H1 (cell line): ENCODE measurements around the gene MRPS2. TPM values are rescaled to one million over a fixed set of nuclear protein-coding genes. Genes with fewer than 3 reads are reported as not detected.
A peak's percentile ranks its signal among the peaks of the same experiment; 100 is the strongest.
"Not testable (repeated sequence)": the region's sequence is repeated elsewhere in the genome, so short reads cannot be mapped to it uniquely, and the experiment has no call there.

Experiments
- CTCF ChIA-PET: fragments of 300-600 bp; sonication (Branson Sonifier 250); formaldehyde crosslinking; loops from one replicate; lab custom pipeline; 2021; ENCODE audit not compliant: partially characterized antibody; lab: Charles Lee
- POLR2A ChIA-PET: fragments of 300-600 bp; sonication (Branson Sonifier 250); formaldehyde crosslinking; loops from one replicate; lab custom pipeline; 2021; ENCODE audit warnings: inconsistent platforms; ENCODE audit not compliant: partially characterized antibody; lab: Charles Lee
- DNase-seq, 2 experiments: peaks; one replicate each; pipeline versions ENCODE4 v3.0.0 to v3.0.0-alpha.2; 2010 to 2022; ENCODE audit warnings: low spot score in 2 of 2, low read depth in 1 of 2, mixed read lengths in 1 of 2
- FAIRE-seq: peaks from 2 replicates; lab custom pipeline; 2011; peaks lifted over from hg19 to GRCh38; lab: Jason Lieb, UNC
- H2AFZ ChIP-seq: 2 replicates; pipeline ENCODE4 v1.8.1; 2012; ENCODE audit warnings: low read length, inconsistent platforms
- H2AK5ac ChIP-seq: 2 replicates; pipeline ENCODE4 v1.6.1; 2013; ENCODE audit warnings: low read depth, low read length
- H2BK120ac ChIP-seq: replicated peaks from 2 replicates; pipeline ENCODE3; 2013; ENCODE audit warnings: low read depth, low read length, inconsistent platforms
- H2BK12ac ChIP-seq: 2 replicates; pipeline ENCODE4 v1.6.1; 2013; ENCODE audit warnings: low read depth, low read length
- H2BK15ac ChIP-seq: 2 replicates; pipeline ENCODE4 v1.6.1; 2013; ENCODE audit warnings: low read length
- H2BK20ac ChIP-seq: 2 replicates; pipeline ENCODE4 v1.6.1; 2013; ENCODE audit warnings: low read length
- H2BK5ac ChIP-seq: 2 replicates; pipeline ENCODE4 v1.6.1; 2013; ENCODE audit warnings: low read depth, low read length
- H3K14ac ChIP-seq: 2 replicates; pipeline ENCODE4 v1.6.1; 2013; ENCODE audit warnings: inconsistent platforms; ENCODE audit not compliant: insufficient read length
- H3K18ac ChIP-seq: 2 replicates; pipeline ENCODE4 v1.6.1; 2013; ENCODE audit warnings: low read length; ENCODE audit errors: extremely low read depth
- H3K23ac ChIP-seq: 2 replicates; pipeline ENCODE4 v1.6.1; 2013; ENCODE audit warnings: inconsistent platforms; ENCODE audit not compliant: insufficient read length
- H3K23me2 ChIP-seq: 2 replicates; pipeline ENCODE4 v1.6.1; 2013; ENCODE audit warnings: low read depth, low read length
- H3K27ac ChIP-seq: 2 replicates; pipeline ENCODE4 v1.6.1; 2011; ENCODE audit warnings: low read depth, low read length, inconsistent platforms
- H3K27me3 ChIP-seq, 4 experiments: replicated peaks in 1 of 4; 1 replicate in 1 of 4; 2 replicates in 3 of 4; pipeline versions ENCODE4 v1.6.1 to v1.8.1; 2011 to 2013; ENCODE audit warnings: low read length in 3 of 4, mild to moderate bottlenecking in 3 of 4, inconsistent platforms in 2 of 4, mixed read lengths in 2 of 4, moderate library complexity in 1 of 4; ENCODE audit not compliant: control insufficient read depth in 3 of 4, insufficient read depth in 3 of 4; ENCODE audit errors: extremely low read depth in 1 of 4
- H3K36me3 ChIP-seq, 4 experiments: 2 replicates each; pipeline versions ENCODE4 v1.6.1 to v1.8.1; 2011 to 2013; ENCODE audit warnings: mild to moderate bottlenecking in 4 of 4, low read length in 3 of 4, moderate library complexity in 2 of 4, control low read depth in 1 of 4, inconsistent platforms in 1 of 4; ENCODE audit not compliant: insufficient read depth in 4 of 4, control insufficient read depth in 2 of 4
- H3K4ac ChIP-seq: replicated peaks from 2 replicates; pipeline ENCODE3; 2013; ENCODE audit warnings: low read length, low read depth, mixed read lengths, inconsistent platforms; ENCODE audit not compliant: insufficient read length
- H3K4me1 ChIP-seq, 4 experiments: replicated peaks in 1 of 4; 1 replicate in 1 of 4; 2 replicates in 3 of 4; pipeline versions ENCODE4 v1.6.1 to v1.8.1; 2011 to 2013; ENCODE audit warnings: low read length in 3 of 4, inconsistent platforms in 2 of 4, mixed read lengths in 1 of 4; ENCODE audit not compliant: insufficient read depth in 4 of 4, control insufficient read depth in 3 of 4
- H3K4me2 ChIP-seq, 2 experiments: 2 replicates each; pipeline versions ENCODE4 v1.6.1 to v1.8.1; 2011 to 2013; ENCODE audit warnings: low read depth in 2 of 2, low read length in 2 of 2, control low read depth in 1 of 2, inconsistent platforms in 1 of 2, mild to moderate bottlenecking in 1 of 2; ENCODE audit not compliant: insufficient read depth in 1 of 2
- H3K4me3 ChIP-seq, 4 experiments: fragments of 200-600, 300-600 bp in 1 of 4; sonication (generic), shearing (Covaris generic), sonication (Bioruptor Twin) in 1 of 4; 2 replicates each; pipeline versions ENCODE4 v1.5.1 to v1.8.1; 2011 to 2016; ENCODE audit warnings: low read length in 4 of 4, low read depth in 3 of 4, control low read depth in 2 of 4, inconsistent platforms in 2 of 4, mild to moderate bottlenecking in 2 of 4, mixed read lengths in 1 of 4, moderate library complexity in 1 of 4; ENCODE audit not compliant: insufficient read depth in 2 of 4; ENCODE audit errors: extremely low read depth in 1 of 4
- H3K56ac ChIP-seq: replicated peaks from 2 replicates; pipeline ENCODE3; 2013; ENCODE audit warnings: low read depth, mild to moderate bottlenecking, mixed read lengths, low read length, inconsistent platforms; ENCODE audit not compliant: insufficient read length
- H3K79me1 ChIP-seq: 2 replicates; pipeline ENCODE4 v1.6.1; 2013; ENCODE audit warnings: low read depth, low read length, control low read depth
- H3K79me2 ChIP-seq, 2 experiments: 2 replicates each; pipeline versions ENCODE4 v1.6.1 to v1.8.1; 2012 to 2013; ENCODE audit warnings: low read length in 2 of 2, mild to moderate bottlenecking in 2 of 2, inconsistent platforms in 1 of 2; ENCODE audit not compliant: insufficient read depth in 2 of 2, control insufficient read depth in 1 of 2
- H3K9ac ChIP-seq, 4 experiments: replicated peaks in 1 of 4; 1 replicate in 1 of 4; 2 replicates in 3 of 4; pipeline versions ENCODE4 v1.6.1 to v1.8.1; 2011 to 2013; ENCODE audit warnings: low read depth in 3 of 4, low read length in 3 of 4, control low read depth in 2 of 4, mild to moderate bottlenecking in 2 of 4, moderate library complexity in 2 of 4, inconsistent platforms in 1 of 4; ENCODE audit errors: extremely low read depth in 1 of 4
- H3K9me3 ChIP-seq, 2 experiments: 2 replicates each; pipeline versions ENCODE4 v1.6.1 to v1.8.1; 2012 to 2013; ENCODE audit warnings: mild to moderate bottlenecking in 2 of 2, moderate library complexity in 2 of 2, control low read depth in 1 of 2, inconsistent platforms in 1 of 2, low read depth in 1 of 2, low read length in 1 of 2, mixed read lengths in 1 of 2; ENCODE audit not compliant: insufficient read depth in 2 of 2
- H4K20me1 ChIP-seq, 2 experiments: replicated peaks in 1 of 2; 2 replicates each; pipeline versions ENCODE3 to v1.8.1; 2011 to 2013; ENCODE audit warnings: inconsistent platforms in 2 of 2, low read length in 2 of 2, mild to moderate bottlenecking in 1 of 2; ENCODE audit not compliant: insufficient read depth in 2 of 2, control insufficient read depth in 1 of 2
- H4K5ac ChIP-seq: 2 replicates; pipeline ENCODE4 v1.6.1; 2013; ENCODE audit warnings: low read length, low read depth, mixed read lengths, inconsistent platforms; ENCODE audit not compliant: insufficient read length
- H4K8ac ChIP-seq: 2 replicates; pipeline ENCODE4 v1.8.0; 2013; ENCODE audit warnings: mild to moderate bottlenecking, moderate library complexity, low read length, inconsistent platforms; ENCODE audit not compliant: insufficient read depth; ENCODE audit errors: extremely low read depth
- H4K91ac ChIP-seq: replicated peaks from 2 replicates; pipeline ENCODE3; 2013; ENCODE audit warnings: low read length, mixed read lengths, inconsistent platforms; ENCODE audit not compliant: insufficient read length
- whole genome bisulfite sequencing, 2 experiments: shearing (Covaris generic) in 1 of 2; methylation state at CpG; one replicate each; pipeline versions ENCODE4 v1.1.6 to v1.1.7; 2013 to 2015; ENCODE audit warnings: low lambda C conversion rate in 2 of 2, mixed read lengths in 2 of 2, inconsistent platforms in 1 of 2, low coverage in 1 of 2, missing lambda C conversion rate in 1 of 2; ENCODE audit not compliant: insufficient replicate concordance in 2 of 2, insufficient coverage in 1 of 2, insufficient read length in 1 of 2; ENCODE audit errors: extremely low coverage in 1 of 2, missing lambda C conversion rate in 1 of 2; 5-methylcytosine and 5-hydroxymethylcytosine counted together
- polyA plus RNA-seq, 7 experiments: library from polyadenylated mRNA; depleted of rRNA in 3 of 7; stranded (reverse) in 5 of 7; unstranded in 2 of 7; fragments of >200 nt in 5 of 7; fragments of 200-250 nt in 2 of 7; gene quantifications; 1 replicate in 5 of 7; 2 replicates in 1 of 7; 4 replicates in 1 of 7; pipeline versions ENCODE4 v1.2.1 to v1.2.3, GENCODE V29; 2011 to 2013; ENCODE audit warnings: missing spikeins in 2 of 7, mixed read lengths in 2 of 7
- total RNA-seq: library from RNA; stranded (reverse); fragmentation: NEBNext Ultra II Directional; extraction: Animal tissue kit (Norgen Biotek cat#: 25700); gene quantifications from 2 replicates; pipeline ENCODE4 v1.2.1, GENCODE V29; 2021

Gene MRPS2
- total and polyA plus RNA-seq, 2 of the 8 experiments (the other 6 are each of a cell fraction or from before 2014, with no cell fraction given) = 78.6 to 476 TPM

DNA sequence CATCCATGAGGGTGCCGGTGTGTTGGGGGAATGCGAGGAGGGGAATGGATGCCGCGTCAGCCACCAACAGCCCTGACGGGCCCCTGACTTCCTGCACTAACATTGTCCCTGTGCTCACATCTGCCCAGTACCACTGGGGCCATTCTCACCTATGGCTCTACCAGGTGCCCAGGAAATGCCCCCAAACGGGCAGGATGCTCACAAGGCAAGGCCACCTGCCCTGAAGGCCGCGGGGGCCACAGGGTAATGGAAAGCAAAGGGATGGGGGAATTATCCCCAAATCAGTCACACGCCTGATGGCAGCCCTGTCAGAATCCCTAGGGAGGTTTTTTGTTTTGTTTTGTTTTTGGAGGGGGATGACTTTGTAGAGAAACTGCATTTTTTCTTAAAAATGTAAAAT lies 13.4 kb downstream of the MRPS2 start:
- H3K14ac ChIP-seq, H3K23ac ChIP-seq, H3K27ac ChIP-seq, H3K4me2 ChIP-seq, H3K27me3 ChIP-seq, H3K56ac ChIP-seq, H3K18ac ChIP-seq, H4K8ac ChIP-seq, H3K23me2 ChIP-seq, DNase-seq, POLR2A ChIA-PET, FAIRE-seq, H4K20me1 ChIP-seq, H2BK20ac ChIP-seq, H3K79me1 ChIP-seq, H2BK5ac ChIP-seq, H3K4me3 ChIP-seq, H2BK15ac ChIP-seq, H4K5ac ChIP-seq, H4K91ac ChIP-seq, H3K9me3 ChIP-seq, H3K36me3 ChIP-seq, H2AK5ac ChIP-seq, H2BK120ac ChIP-seq, H3K4ac ChIP-seq, H3K79me2 ChIP-seq, H2AFZ ChIP-seq, H3K9ac ChIP-seq, H3K4me1 ChIP-seq: not testable (repeated sequence)
- 87% methylated on average over 8 of the region's 9 CpGs; no CpG with 5 or more reads in 1 of the 2 experiments for WGBS, 2 experiments
- CTCF ChIA-PET = interaction anchor here (1.4 kb wide), 1 partner anchor 10 kb away, joined by 4 read pairs; no protein-coding TSS in a partner anchor
- 0 out of 2 replicates have a peak overlapping the region, but pooled peaks have one; percentile 27 for H2BK12ac ChIP-seq
